Activated CD8-positive, alpha-beta memory T cell treated with anti-CD3 and anti-CD28 coated beads, Interleukin-2, amount 50 U/mL, for 48 hours (primary cell): ENCODE data around the gene DNAH9.

Experiments used
- DNase-seq: peaks from one replicate; pipeline ENCODE4 v3.0.0-alpha.2; 2020

The DNAH9 gene

GRCh38 chr17:11612956-11613355 lies 14.7 kb downstream of the DNAH9 start:
- no peak for DNase-seq

DNA sequence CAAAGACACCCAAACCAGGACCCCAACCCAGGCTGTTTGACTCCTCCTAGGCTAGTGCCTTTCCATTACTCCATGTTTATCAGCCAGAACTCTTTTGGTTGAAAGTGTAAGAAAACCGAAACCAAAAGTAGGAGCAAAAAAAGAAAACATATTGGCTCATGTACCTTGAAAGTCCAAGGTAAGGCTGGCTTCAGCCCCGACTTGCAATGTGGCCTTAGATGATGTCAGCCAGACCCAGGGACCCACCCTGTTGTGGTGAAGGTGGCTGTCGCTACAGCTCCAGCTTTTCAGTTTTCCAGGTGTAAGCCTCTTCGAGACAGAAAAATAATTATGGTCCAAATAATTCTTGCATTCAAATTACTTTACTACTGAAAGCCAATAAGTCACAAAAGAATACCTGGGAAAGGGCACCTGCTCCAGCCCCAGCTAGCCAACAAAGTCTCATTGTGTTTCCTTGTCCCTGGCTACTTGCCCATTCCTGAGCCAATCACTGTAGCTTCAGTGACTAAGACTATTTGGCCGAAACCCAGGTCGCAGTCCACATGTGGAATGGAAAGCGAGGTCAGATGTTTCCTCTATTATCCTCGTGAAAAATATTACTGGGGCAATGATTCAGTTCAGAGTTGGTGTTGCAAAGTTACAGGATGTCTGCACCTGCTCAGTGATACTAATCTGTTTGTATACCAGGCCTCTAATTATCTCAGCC lies 20.7 kb downstream of the DNAH9 start:
- no peak for DNase-seq

DNA sequence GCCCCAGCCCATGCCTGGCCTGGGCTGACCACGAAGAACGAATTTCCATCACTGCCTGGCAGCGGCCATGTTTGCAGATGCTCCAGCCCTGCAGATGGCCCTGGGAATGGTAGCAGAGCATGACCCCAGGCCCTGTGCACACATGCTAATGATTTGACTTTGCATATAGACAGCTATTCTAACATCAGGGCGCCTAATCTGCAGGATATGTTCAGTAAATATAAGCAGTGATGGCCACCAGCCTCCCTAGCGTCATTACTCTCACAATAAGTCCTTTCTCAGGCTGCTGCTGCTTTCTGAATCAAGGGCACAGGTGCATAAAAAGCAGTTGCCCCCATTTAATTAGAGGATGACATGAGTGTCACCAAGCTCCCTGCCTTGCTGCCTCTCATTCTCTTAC lies 24.2 kb downstream of the DNAH9 start:
- no peak for DNase-seq

GRCh38 chr17:11624976-11625375 lies 26.7 kb downstream of the DNAH9 start:
- DNase-seq, result no peak

DNA sequence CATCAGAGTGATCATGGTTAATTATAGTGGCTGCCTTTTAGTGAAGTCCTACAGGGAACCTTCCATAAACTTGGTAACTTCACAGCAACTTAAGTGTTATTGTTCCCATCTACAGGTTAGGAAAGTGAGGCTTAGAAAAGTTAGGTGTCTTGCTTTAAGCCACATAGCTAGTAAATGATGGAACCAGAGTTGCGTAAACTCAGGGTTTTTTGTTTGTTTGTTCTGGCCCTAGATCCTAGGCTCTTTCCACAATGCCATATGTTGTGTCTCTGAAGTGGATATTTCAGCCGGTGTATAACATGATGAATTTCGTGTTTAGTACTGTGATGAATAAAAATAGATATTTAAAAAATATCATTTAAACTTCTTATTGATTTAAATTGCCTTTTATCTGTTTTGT lies 27.6 kb downstream of the DNAH9 start:
- DNase-seq, result no peak

DNA sequence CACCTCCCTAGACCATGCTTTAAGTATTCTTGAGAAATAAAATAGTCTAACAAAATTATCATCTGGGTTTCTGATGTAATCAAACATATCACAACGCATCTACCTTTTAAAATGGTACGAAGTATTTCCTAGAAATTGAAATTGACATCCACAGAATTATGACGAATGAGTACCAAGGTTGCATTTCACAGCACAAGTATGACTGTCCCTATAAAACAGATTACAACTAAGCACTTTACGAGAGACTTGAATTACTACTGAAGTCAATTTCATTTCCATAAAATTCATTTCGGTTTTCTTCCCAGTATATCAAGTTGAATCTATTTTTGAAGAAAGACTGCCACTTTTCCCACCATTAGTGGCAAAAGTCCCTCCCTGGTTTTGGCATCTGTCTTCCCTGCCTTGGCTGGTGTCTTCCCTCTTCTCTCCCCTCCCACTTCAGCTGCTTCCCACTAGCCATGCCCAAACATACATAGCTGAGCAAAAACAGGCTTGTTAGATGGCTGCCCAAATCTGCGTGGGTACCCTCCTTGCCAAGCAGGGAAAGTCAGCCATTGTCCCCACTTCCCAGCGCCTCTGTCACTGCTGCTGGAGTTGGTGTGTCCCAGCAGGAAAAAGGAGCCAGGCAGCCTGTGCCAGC lies 29.2 kb downstream of the DNAH9 start:
- DNase-seq, result no peak

DNA sequence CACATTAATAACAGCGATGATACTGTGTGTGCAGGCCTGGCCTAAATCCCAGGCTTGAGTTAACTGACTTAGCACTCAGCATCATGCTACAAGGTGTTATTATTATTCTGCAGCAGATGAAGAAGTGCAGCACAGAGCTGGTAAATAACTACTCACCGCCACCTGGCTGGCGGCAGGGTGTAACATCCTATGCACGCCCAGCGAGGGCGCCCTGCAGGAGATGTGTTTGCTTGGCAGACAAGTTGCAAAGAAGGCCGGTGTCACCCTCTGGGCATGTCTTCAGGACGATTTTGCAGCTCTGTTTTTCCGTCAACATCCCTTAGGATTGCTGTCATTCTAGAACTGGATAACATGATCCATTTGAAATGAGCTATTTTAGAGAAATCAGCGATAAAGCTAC lies 30.1 kb downstream of the DNAH9 start:
- no peak for DNase-seq

- DNase-seq, result no peak
Observed at GRCh38 chr17:11628831-11629230, 30.6 kb downstream of the DNAH9 start.

DNA sequence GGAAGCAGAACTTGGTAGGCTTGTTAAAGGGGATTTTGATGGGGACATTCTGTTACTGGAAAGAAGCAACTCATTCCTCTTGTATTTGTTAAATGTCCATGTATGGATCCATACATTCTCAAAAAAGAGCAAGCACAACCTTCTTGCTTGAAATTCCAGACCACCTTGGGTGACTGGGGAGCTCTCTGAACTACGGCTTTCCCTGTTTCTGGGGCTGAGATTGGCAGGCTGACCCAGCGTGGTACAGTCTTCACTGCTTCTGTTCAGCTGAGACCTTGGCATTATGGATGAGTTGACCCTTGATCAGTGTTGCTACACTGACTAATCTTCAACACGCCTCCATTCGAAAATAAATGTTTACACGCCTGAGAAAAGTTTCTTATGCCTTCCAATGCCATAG lies 38.5 kb downstream of the DNAH9 start:
- DNase-seq, result no peak

DNA sequence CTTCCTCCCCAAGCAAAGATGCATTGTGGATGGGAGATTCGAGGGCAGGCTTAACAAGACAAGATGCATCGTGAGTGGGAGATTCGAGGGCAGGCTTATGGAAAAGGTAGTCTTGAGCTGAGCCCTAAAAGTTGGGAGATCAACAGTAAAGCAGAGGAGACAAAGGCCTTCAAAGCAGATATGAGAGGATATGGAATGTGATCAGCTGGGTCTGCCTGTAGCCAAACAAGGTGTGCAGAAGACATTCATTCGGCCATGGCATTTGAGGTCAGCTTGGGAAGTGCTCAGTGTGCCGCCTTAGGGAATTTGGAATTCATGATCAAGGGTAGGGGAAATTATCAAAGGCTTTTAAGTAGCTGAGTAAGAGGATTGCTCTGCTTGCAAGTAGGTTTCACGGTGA lies 39.5 kb downstream of the DNAH9 start:
- DNase-seq, result no peak

DNA sequence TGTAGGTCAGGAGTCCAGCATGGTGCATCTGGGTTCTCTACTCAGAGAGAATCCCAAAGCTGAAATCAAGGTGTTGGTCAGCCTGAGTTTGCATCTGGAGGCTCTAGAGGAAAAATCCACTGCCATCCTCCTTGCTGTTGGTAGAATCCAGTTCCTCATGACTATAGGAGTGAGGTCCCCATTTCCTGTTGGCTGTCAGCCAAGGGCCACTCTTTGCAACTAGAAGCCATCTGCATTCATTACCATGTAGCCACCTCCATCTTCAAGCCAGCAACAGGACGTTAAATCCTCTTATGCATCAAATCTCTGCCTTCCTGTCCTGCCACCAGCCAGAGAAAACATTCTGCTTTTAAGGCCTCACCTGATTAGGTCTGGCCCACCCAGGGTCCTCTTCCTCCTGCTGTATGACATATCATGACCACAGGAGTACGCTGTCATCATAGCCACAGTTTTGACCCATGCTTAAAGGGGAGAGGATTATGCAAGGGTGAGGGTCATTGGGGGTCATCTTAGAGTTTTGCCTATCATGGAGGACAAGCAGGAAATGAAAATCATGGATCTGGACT lies 40.5 kb downstream of the DNAH9 start:
- DNase-seq, result no peak

DNA sequence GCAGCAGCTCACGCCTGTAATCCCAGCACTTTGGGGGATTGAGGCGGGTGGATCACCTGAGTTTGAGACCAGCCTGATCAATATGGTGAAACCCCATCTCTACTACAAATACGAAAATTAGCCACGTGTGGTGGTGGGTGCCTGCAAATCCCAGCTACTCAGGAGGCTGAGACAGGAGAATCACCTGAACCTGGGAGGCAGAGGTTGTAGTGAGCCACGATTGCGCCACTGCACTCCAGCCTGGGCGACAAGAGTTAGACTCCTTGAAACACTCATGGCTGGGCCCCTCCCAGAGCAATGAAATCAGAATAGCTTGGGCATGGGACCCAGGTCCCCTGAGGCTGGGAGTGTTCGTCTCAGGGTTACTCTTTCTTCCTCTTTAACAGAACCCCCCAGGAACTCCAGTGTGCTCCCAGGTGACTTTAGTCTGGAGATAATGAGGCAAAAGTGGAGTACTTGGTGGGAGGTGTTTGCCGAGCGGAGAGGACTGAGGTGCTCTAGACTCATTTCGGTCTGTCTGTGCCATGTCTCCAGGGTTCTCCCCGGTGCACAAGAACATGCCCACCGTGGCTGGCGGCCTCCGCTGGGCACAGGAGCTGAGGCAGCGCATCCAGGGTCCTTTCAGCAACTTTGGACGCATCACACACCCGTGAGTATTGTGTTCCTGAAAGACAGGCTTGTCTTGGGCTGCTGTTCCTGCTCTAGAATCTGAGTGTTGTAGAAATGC lies 41.6 kb downstream of the DNAH9 start:
- no peak for DNase-seq

DNA sequence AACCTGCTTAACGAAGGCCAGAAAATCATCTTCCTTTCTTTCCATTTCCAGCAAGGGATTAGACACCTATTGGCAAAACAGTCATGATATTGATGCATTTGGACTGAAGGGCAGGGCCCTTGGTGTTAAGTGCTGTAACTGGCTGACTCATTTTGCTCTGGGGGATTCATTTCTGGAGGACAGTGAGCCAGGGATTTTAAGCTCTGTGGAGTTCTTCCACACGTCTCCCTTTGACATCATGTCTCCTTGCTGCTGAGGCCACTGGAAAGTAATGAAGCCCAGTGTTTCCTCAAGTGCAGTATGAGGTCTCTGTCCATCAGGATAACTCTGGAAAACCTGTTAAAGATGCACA lies 42.2 kb downstream of the DNAH9 start:
- no peak for DNase-seq

- no peak for DNase-seq
Observed at GRCh38 chr17:11641521-11642275, 43.4 kb downstream of the DNAH9 start.

GRCh38 chr17:11642655-11643054 lies 44.4 kb downstream of the DNAH9 start:
- no peak for DNase-seq

DNA sequence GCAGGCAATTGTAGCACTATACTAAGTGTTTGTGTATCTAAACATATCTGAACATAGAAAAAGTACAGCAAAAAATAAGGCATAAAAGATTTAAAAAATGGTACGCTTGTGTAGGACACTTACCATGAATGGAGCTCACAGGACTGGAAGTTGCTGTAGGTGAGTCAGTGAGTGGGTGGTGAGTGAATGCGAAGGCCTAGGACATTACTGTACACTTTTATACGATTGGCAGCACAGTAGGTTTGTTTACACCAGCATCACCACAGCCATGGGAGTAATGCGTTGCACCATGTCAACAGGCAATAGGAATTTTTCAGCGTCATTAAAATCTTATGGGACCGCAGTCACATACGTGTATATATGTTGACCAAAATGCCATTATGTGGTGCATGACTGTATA lies 45.6 kb downstream of the DNAH9 start:
- DNase-seq, result no peak

GRCh38 chr17:11644265-11645212 lies 46.3 kb downstream of the DNAH9 start:
- peak; percentile 54 for DNase-seq

- no peak for DNase-seq
Observed at GRCh38 chr17:11645426-11645825, 47.2 kb downstream of the DNAH9 start.

DNA sequence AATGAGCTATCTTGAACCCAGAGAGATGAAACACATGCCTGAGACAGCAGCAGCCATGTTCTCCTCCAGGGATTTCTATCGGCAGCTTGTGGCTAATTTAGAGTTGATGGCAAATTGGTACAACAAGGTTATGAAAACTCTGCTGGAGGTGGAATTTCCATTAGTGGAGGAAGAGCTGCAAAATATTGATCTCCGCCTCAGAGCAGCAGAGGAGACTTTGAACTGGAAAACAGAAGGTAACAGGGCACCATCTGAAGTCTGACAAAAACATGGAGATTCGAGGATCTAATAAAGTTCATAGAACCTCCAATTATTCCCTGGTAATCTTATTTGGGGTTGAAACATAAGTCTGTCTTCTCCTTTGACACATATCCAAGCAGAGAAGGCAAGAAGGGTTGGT lies 52.8 kb downstream of the DNAH9 start:
- DNase-seq, result no peak

DNA sequence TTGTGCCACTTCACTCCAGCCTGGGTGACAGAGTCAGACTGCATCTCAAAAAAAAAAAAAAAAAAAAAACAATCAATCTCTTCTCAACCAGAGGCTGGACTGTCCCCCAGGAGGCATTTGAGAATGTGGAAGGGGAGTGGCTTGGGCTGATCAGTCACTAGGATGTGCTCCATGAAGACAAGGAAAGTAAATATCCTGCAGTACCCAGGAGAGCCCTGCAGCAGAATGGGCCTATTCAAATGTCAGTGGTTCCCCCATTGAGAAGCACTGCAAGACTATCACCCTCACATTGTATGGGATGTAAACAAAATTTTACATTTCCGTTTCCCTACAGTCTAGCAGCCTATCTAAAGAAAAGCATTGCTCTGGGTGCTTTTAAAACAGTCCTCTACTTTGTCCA lies 70.3 kb downstream of the DNAH9 start:
- DNase-seq, result no peak

DNA sequence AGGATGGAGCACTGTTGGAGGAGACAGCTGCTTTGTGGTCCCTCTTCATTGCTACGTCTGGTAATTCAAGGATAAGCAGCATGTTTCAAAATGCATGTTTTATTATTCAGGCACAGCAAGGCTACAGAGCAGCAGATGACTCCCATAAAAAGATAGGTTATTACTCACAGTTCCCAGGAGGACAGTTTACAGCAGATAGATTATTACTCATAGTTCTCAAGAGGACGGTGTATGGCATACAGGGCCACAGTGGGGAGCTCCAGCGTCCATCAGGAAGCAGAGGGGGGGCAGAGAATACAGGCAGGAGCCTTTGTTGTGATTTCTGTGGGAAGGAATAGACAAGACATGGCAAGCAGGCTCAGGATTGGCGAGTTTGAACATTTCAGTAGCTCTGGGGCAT lies 72.9 kb downstream of the DNAH9 start:
- no peak for DNase-seq

DNA sequence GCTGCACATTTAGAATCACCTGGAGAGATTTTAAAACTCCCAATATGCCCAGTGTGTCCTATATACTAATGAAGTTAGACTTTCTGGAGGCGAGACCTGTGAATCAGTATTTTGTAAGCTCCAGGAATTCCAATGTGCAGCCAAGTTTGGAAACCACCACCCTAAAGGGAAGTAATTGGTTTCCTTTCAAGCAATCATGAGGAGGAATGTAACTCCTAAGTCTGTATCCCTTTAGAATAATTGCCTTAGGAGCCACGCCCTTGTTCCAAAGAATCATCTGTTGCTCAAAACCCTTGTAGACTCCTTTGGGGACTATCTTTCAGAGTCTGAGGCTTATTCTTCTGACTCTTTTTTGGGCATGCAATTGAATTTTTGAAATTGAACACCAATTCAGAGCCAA lies 84.4 kb downstream of the DNAH9 start:
- no peak for DNase-seq
